ENCODE measurements around the gene CT45A3.
"Not testable (repeated sequence)": the region's sequence is repeated elsewhere in the genome, so short reads cannot be mapped to it uniquely, and the experiment has no call there.

The CT45A3 gene, protein sequence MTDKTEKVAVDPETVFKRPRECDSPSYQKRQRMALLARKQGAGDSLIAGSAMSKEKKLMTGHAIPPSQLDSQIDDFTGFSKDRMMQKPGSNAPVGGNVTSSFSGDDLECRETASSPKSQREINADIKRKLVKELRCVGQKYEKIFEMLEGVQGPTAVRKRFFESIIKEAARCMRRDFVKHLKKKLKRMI

DNA sequence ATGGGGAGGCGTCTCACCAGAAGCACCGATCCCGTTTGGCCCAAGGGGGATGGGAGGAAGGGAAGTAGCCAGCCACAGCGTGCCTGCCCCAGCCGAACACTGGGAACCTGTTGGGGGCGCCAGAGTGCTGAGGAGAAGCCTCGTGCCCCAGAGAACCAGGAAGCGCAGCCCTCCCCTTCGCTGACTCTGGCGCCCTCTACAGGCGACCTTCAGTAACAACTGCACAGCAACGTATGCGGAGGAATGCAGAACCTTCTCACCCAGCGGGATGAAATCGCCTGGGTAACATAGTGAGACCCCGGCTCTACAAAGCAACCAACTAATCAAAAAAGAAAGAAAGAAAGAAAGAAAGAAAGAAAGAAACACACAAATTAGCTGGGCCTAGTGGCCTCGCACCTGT lies at the start of gene CT45A3:
Gene CT45A3 (minus strand): TSS at position 101 of the 400 bp plus-strand sequence. CDS start 3,747 bp downstream, outside the sequence.
- not testable (repeated sequence) for DNase-seq

- not testable (repeated sequence) for DNase-seq
These were observed 34.7 kb upstream of the CT45A3 start, which contains the start of gene CT45A6 for GRCh38 chrX:135802687-135803086. Gene CT45A6 (minus strand): TSS chrX:135802787. CDS start chrX:135798993, 3,794 bp downstream.

DNA sequence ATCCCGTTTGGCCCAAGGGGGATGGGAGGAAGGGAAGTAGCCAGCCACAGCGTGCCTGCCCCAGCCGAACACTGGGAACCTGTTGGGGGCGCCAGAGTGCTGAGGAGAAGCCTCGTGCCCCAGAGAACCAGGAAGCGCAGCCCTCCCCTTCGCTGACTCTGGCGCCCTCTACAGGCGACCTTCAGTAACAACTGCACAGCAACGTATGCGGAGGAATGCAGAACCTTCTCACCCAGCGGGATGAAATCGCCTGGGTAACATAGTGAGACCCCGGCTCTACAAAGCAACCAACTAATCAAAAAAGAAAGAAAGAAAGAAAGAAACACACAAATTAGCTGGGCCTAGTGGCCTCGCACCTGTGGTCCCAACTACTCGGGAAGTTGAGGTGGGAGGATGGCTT lies 17.4 kb upstream of the CT45A3 start, which contains the start of gene CT45A5:
Gene CT45A5 (minus strand): TSS at position 101 of the 400 bp plus-strand sequence. CDS start 3,774 bp downstream, outside the sequence.
- DNase-seq = not testable (repeated sequence)

- DNase-seq = not testable (repeated sequence)
These were observed 23.3 kb downstream of the CT45A3 start for GRCh38 chrX:135744739-135745138.

DNA sequence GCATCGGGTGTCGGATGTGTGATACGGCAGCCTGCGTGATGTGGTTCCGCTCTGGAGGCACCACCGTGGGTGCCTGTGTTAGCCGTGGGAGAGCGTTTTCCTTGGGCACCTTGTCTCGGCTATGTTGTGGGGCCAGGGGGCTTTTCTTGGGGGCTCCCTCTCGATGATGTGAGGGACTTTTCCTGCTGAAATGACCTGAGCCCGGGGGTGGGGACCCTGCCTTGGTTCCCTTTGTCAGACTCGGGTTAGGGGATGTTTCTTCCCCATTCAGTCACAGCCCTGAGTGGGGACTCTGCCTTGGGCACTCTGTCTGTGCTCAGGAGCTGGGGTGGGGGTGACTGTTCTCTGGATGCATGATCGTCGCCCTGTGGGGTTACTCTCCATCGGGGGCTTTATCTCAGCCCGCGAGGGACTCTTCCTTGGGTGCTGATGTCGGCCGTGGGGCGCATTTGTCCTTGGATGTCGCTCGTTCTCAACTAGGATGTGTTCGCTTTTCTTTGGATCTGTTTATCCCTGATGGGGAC lies 26.7 kb downstream of the CT45A3 start:
- no peak for DNase-seq

- no peak for DNase-seq
These were observed 27.3 kb downstream of the CT45A3 start for GRCh38 chrX:135740681-135741149.

- no peak for DNase-seq
These were observed 30.5 kb downstream of the CT45A3 start for GRCh38 chrX:135737366-135738071.

- not testable (repeated sequence) for DNase-seq
These were observed 33.3 kb downstream of the CT45A3 start for GRCh38 chrX:135734666-135735065.

DNA sequence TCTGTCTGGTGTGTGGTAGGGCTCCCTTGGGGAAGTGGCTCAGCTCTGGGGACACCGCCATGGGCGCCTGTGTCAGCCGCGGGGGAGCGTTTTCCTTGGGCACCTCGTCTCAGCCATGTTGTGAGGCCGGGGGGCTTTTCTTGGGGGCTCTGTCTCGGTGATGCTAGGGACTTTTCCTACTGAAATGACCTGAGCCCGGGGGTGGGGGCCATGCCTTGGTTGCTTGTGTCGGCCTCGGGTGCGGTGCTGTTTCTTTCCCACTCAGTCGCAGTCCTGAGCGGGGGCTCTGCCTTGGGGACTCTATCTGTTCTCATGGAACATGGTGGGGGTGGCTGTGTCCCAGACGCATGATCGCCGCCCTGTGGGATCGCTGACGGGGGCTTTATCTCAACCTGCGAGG lies 54.2 kb downstream of the CT45A3 start:
- DNase-seq = no peak

DNA sequence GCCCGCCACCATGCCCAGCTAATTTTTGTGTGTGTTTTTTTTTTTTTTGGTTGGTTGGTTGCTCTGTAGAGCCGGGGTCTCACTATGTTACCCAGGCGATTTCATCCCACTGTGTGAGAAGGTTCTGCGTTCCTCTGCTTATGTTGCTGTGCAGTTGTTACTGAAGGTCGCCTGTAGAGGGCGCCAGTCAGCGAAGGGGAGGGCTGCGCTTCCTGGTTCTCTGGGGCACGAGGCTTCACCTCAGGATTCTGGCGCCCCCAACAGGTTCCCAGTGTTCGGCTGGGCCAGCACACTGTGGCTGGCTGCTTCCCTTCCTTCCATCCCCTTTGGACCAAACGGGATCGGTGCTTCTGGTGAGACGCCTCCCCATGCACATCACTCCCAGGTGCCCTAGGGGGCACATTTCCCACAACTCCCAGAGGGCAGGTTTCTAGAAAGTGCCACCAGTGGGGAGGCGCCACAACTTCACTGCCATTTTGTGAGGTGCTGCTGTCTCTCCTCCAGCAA lies 54.8 kb downstream of the CT45A3 start, which contains the start of gene CT45A1:
Gene CT45A1 (plus strand): TSS at position 457 of the 507 bp plus-strand sequence. CDS start 5,302 bp downstream, outside the sequence.
- DNase-seq = not testable (repeated sequence)

Measured in NCI-H526 treated with DMSO at 0.1 percent for 48 hours (cell line).